GM12878 (cell line): ENCODE results near the gene NCKAP5. TPM values are rescaled to one million over a fixed set of nuclear protein-coding genes. Genes with fewer than 3 reads are reported as not detected.

Source experiments
- BRCA1 ChIP-seq: IDR thresholded peaks from 2 replicates; pipeline ENCODE4 v1.6.1; 2011; ENCODE audit warnings: low read depth, low read length, improper control_type of control experiment
- CHD4 ChIP-seq: fragments of 200-600 bp; sonication (generic); IDR thresholded peaks from 2 replicates; pipeline ENCODE4 v1.6.1; 2016; ENCODE audit warnings: mild to moderate bottlenecking
- EP300 ChIP-seq, 2 experiments: fragments of 150-350 bp in 1 of 2; IDR thresholded peaks; 2 replicates each; pipeline ENCODE4 v1.6.1; 2011 to 2012; ENCODE audit warnings: low read depth in 2 of 2, low read length in 2 of 2, borderline replicate concordance in 1 of 2, improper control_type of control experiment in 1 of 2, inconsistent platforms in 1 of 2; ENCODE audit not compliant: control insufficient read depth in 1 of 2
- IRF3 ChIP-seq: fragments of 450-650 bp; IDR thresholded peaks from 2 replicates; pipeline ENCODE4 v1.6.1; 2014; ENCODE audit warnings: mild to moderate bottlenecking
- MLLT1 ChIP-seq: fragments of 450-650 bp; IDR thresholded peaks from 2 replicates; pipeline ENCODE4 v1.6.1; 2016; ENCODE audit warnings: mild to moderate bottlenecking
- NFXL1 ChIP-seq: fragments of 450-650 bp; IDR thresholded peaks from 2 replicates; pipeline ENCODE4 v1.6.1; 2017; ENCODE audit warnings: antibody characterized with exemption, mild to moderate bottlenecking, borderline replicate concordance
- RBBP5 ChIP-seq: fragments of 200-600 bp; sonication (generic); conservative IDR thresholded peaks from 2 replicates; pipeline ENCODE4 v1.6.1; 2016
- TARDBP ChIP-seq: IDR thresholded peaks from 2 replicates; pipeline ENCODE4 v1.6.1; 2016; ENCODE audit warnings: borderline replicate concordance
- ZNF687 ChIP-seq: fragments of 450-650 bp; IDR thresholded peaks from 2 replicates; pipeline ENCODE4 v1.6.1; 2017; ENCODE audit warnings: mild to moderate bottlenecking, moderate library complexity
- ZZZ3 ChIP-seq: IDR thresholded peaks from 2 replicates; pipeline ENCODE4 v1.6.1; 2011; ENCODE audit warnings: low read depth; ENCODE audit not compliant: control insufficient read depth, insufficient read length
- polyA plus RNA-seq, 11 experiments: library from polyadenylated mRNA; depleted of rRNA in 4 of 11; unstranded in 6 of 11; stranded (reverse) in 5 of 11; fragments of >200 nt; fragmentation: Nextera tagmentation in 4 of 11; fragmentation: Illumina TruSeq in 1 of 11; extraction: Ambion mirVana in 4 of 11; extraction: Trizol in 1 of 11; gene quantifications; 1 replicate in 1 of 11; 2 replicates in 10 of 11; pipeline versions ENCODE4 v1.2.1 to v1.2.3, GENCODE V29; 2011 to 2016; ENCODE audit warnings: inconsistent platforms in 2 of 11, missing spikeins in 2 of 11, low read depth in 1 of 11
- total RNA-seq, 4 experiments: library from RNA; depleted of rRNA in 3 of 4; stranded (reverse); fragments of >200 nt in 3 of 4; fragmentation: Illumina TruSeq in 1 of 4; extraction: Trizol in 1 of 4; gene quantifications; 2 replicates each; pipeline versions ENCODE4 v1.2.1 to v1.2.3, GENCODE V29; 2013 to 2021

The NCKAP5 gene
- total and polyA plus RNA-seq, 10 of the 15 experiments (the other 5 are each of a cell fraction or from before 2014, with no cell fraction given) = 0.06 to 0.44 (median 0.16) TPM

GRCh38 chr2:133053541-133053940 lies 514.7 kb downstream of the NCKAP5 start (continued):
- no peak for TF ChIP-seq ZNF687
- TF ChIP-seq RBBP5 = no peak
- no peak for TF ChIP-seq TARDBP
- TF ChIP-seq NFXL1 = no peak
- no peak for TF ChIP-seq CHD4
- TF ChIP-seq ZZZ3 = no peak
- TF ChIP-seq IRF3 = no peak
- TF ChIP-seq BRCA1 = no peak
- TF ChIP-seq MLLT1 = no peak
- no peak for TF ChIP-seq EP300 (IDR thresholded peaks at IDR 0.05; ENCODE audit: borderline replicate concordance in 1 of 2, control insufficient read depth in 1 of 2, low read depth in 2 of 2, low read length in 2 of 2)
